ENCODE results near the gene ZFC3H1. TPM values are rescaled to one million over a fixed set of nuclear protein-coding genes. Genes with fewer than 3 reads are reported as not detected.

The ZFC3H1 gene
- total and polyA plus RNA-seq, 12 donors: 11.8 to 56.2 (median 31.9) TPM

DNA sequence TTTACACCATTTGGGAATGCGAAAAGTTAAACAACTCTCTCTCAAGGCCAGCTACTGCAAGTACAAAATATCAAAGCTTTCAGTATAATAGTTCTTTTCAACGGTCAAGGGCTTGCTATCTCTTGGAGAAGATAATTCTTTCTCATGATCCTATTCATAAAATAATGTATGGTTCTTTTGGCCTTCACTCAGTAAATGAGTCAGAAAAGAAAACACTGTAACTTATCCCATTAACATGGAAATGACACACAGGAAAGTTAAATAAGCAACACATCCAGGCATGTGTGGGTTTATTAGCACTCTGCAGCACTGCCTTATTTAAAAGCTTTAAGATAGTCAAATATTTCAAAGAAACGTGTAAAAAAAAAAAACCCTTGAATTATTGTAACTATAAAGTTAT, 36.9 kb downstream of the ZFC3H1 start:
- peak overlapping the region; percentile 13 to 63 (median 23) for H3K27ac ChIP-seq
- intact Hi-C loops (cut with DNase I): no loop called here
- 12 to 36% (median 31%) methylated on average over 3 of the region's 3 CpGs for WGBS, 4 donors
- H3K36me3 ChIP-seq (replicated peaks in 1 of 2): peaks cover 0 to 80% of the 10 kb centered on the region in 2 donors
- H3K9me3 ChIP-seq (replicated peaks in 1 of 3): no peaks in the 10 kb centered on the region
- H3K4me1 ChIP-seq (replicated peaks in 1 of 2): peaks cover 10 to 18% of the 10 kb centered on the region in 2 donors
- no peak for TF ChIP-seq POLR2A (IDR thresholded peaks at IDR 0.05)
- TF ChIP-seq, protein P1, sequence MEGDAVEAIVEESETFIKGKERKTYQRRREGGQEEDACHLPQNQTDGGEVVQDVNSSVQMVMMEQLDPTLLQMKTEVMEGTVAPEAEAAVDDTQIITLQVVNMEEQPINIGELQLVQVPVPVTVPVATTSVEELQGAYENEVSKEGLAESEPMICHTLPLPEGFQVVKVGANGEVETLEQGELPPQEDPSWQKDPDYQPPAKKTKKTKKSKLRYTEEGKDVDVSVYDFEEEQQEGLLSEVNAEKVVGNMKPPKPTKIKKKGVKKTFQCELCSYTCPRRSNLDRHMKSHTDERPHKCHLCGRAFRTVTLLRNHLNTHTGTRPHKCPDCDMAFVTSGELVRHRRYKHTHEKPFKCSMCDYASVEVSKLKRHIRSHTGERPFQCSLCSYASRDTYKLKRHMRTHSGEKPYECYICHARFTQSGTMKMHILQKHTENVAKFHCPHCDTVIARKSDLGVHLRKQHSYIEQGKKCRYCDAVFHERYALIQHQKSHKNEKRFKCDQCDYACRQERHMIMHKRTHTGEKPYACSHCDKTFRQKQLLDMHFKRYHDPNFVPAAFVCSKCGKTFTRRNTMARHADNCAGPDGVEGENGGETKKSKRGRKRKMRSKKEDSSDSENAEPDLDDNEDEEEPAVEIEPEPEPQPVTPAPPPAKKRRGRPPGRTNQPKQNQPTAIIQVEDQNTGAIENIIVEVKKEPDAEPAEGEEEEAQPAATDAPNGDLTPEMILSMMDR (IDR thresholded peaks at IDR 0.05): no peak
- H3K27me3 ChIP-seq: no peaks in the 10 kb centered on the region
- no peak for DNase-seq
- peak overlapping the region in 1 of 4 donors; percentile 9 for H3K4me3 ChIP-seq

DNA sequence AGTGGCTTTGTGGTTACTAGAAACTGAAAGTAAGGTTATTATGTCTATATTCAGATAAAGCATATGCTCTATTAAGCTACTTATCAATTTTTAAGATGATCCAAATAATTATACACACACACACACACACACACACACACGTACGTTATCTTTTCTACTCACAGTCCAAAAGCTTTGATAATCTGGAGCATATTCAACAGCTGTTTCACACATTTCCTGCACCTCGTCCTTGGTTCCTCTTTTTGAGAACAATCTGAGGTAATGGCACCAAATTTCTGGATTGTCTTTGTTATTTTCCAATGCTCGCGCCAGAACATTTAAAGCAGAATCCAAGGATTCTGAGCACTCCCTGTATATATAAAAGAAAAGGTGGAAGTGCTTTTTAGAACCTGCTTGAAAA, 37.5 kb downstream of the ZFC3H1 start:
- TF ChIP-seq POLR2A (IDR thresholded peaks at IDR 0.05): no peak
- TF ChIP-seq, protein P1 (IDR thresholded peaks at IDR 0.05): no peak
- Histone ChIP-seq H3K4me3 (no peak overlapping the region), H3K9me3 (replicated peaks in 1 of 3) (no peaks in the 10 kb centered on the region), H3K4me1 (replicated peaks in 1 of 2) (peaks cover 10 to 18% of the 10 kb centered on the region in 2 donors), H3K36me3 (replicated peaks in 1 of 2) (peaks cover 0 to 79% of the 10 kb centered on the region in 2 donors), H3K27me3 (no peaks in the 10 kb centered on the region), H3K27ac (peak overlapping the region; percentile 13 to 63 (median 23))
- intact Hi-C loops (cut with DNase I): no loop called here
- DNase-seq: peak in 2 of 7 donors; percentile 18 to 23
- 17 to 23% (median 23%) methylated on average over 5 of the region's 5 CpGs for WGBS, 4 donors

DNA sequence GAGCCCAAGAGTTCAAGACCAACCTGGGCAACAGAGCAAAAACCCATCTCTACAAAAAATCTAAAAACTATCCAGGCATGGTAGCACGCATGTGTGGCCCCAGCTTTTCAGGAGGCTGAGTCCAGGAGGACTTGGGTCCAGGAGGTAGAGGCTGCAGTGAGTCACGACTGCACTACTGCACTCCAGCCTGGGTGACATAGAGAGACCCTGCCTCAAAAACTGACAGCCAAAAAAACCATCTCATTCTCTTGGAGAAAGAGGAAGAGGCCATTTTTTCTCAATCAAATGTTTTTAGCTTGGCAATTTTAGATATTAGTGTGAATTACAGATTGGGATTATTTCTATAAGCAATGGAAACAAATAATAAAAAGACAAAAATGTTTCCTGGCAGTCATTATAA, 38.2 kb downstream of the ZFC3H1 start:
- intact Hi-C loops (cut with DNase I): no loop called here
- Histone ChIP-seq H3K4me1 (replicated peaks in 1 of 2) (peaks cover 10 to 18% of the 10 kb centered on the region in 2 donors), H3K27ac (no peak overlapping the region), H3K27me3 (no peaks in the 10 kb centered on the region), H3K36me3 (replicated peaks in 1 of 2) (peaks cover 0 to 79% of the 10 kb centered on the region in 2 donors), H3K4me3 (no peak overlapping the region), H3K9me3 (replicated peaks in 1 of 3) (no peaks in the 10 kb centered on the region)
- no peak for DNase-seq
- no peak for TF ChIP-seq POLR2A (IDR thresholded peaks at IDR 0.05)
- TF ChIP-seq, protein P1 (IDR thresholded peaks at IDR 0.05): no peak
- 88 to 100% (median 95%) methylated on average over 2 of the region's 2 CpGs for WGBS, 4 donors

DNA sequence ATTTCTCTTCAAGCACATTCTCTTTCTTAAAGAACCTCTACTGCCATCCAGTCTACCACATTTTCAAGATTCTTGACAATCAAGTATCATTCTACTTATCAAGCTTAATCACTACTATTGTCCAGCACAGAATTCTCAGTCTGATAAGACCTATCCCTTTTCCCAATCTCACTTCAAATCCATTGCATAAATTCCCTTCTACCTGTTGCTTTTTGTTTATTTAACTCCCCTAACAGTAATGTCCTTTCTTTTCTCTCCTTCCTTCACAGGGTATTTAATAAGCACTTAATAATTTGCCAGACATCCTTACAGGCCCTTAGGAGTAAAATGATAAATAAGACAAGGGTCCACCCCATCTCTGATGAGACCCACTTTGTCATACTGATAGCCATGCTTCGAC, 41.7 kb downstream of the ZFC3H1 start:
- intact Hi-C loops (cut with DNase I): no loop called here
- 95 to 100% (median 97%) methylated on average over 1 of the region's 1 CpG for WGBS, 4 donors
- H3K27ac ChIP-seq: no peak overlapping the region
- no peaks in the 10 kb centered on the region for H3K27me3 ChIP-seq
- H3K4me3 ChIP-seq: no peak overlapping the region
- peaks cover 8 to 14% of the 10 kb centered on the region in 2 donors for H3K4me1 ChIP-seq (replicated peaks in 1 of 2)
- TF ChIP-seq, protein P1 (IDR thresholded peaks at IDR 0.05): no peak
- H3K9me3 ChIP-seq (replicated peaks in 1 of 3): no peaks in the 10 kb centered on the region
- peaks cover 0 to 86% of the 10 kb centered on the region in 2 donors for H3K36me3 ChIP-seq (replicated peaks in 1 of 2)
- no peak for DNase-seq
